Esophagus squamous epithelium (tissue), 5 donors: ENCODE results near the gene NTN5. TPM values are rescaled to one million over a fixed set of nuclear protein-coding genes. Genes with fewer than 3 reads are reported as not detected.
"Not testable (repeated sequence)": the region's sequence is repeated elsewhere in the genome, so short reads cannot be mapped to it uniquely, and the experiment has no call there.

Experiments used
- DNase-seq: peaks from one replicate; lab custom pipeline; 2025; lab: John Stamatoyannopoulos, UW
- H3K27ac ChIP-seq, 4 donors: fragments of 200-600 bp; sonication (generic); one replicate each; pipeline ENCODE4 v1.5.1; 2016 to 2019; ENCODE audit warnings: mild to moderate bottlenecking in 1 of 4
- H3K27me3 ChIP-seq, 4 donors: fragments of 200-600 bp; sonication (generic); 1 replicate in 3 of 4; 2 replicates in 1 of 4; pipeline versions ENCODE4 v1.5.1 to v1.6.0; 2017 to 2021; ENCODE audit warnings: antibody characterized with exemption in 1 of 4
- H3K36me3 ChIP-seq, 3 donors: fragments of 200-600 bp; sonication (generic); one replicate each; pipeline ENCODE4 v1.5.1; 2016 to 2019
- H3K4me1 ChIP-seq, 3 donors: fragments of 200-600 bp; sonication (generic); one replicate each; pipeline ENCODE4 v1.5.1; 2017 to 2019
- H3K4me3 ChIP-seq, 4 donors: fragments of 200-600 bp; sonication (generic); 1 replicate in 3 of 4; 2 replicates in 1 of 4; pipeline ENCODE4 v1.5.1; 2016 to 2019; ENCODE audit warnings: mild to moderate bottlenecking in 2 of 4, moderate library complexity in 1 of 4
- H3K9me3 ChIP-seq, 3 donors: fragments of 200-600 bp; sonication (generic); one replicate each; pipeline ENCODE4 v1.5.1; 2016 to 2019
- CTCF ChIP-seq, 6 experiments: fragments of 450-650 bp in 4 of 6; fragments of 200-600 bp in 2 of 6; sonication (generic) in 2 of 6; IDR thresholded peaks; one replicate each; pipeline ENCODE4 v1.5.1; 2016 to 2019; ENCODE audit warnings: antibody characterized with exemption in 6 of 6, mild to moderate bottlenecking in 4 of 6, moderate library complexity in 4 of 6
- POLR2A ChIP-seq, 4 donors: fragments of 450-650 bp; IDR thresholded peaks; one replicate each; pipeline ENCODE4 v1.6.1; 2017; ENCODE audit warnings: antibody characterized with exemption in 4 of 4, mild to moderate bottlenecking in 4 of 4, moderate library complexity in 3 of 4
- WGBS, 2 donors: methylation state at CpG; one replicate each; pipeline ENCODE4 v1.1.5; 2018; 5-methylcytosine and 5-hydroxymethylcytosine counted together
- intact Hi-C: fragments of 100-400 bp; cut with DNase I; formaldehyde crosslinking; loops from one replicate; pipeline ENCODE4 v1.15.0; 2022
- total RNA-seq, 4 donors: library from RNA; depleted of rRNA; stranded (reverse); fragments of >200 nt; gene quantifications; one replicate each; pipeline ENCODE4 v1.1.0, GENCODE V29; 2016
- donor health status: DM: yes; HTN: yes; CAD: no.

Gene NTN5
- total RNA-seq, 4 donors from 2014 or later, result 0.57 TPM; not detected in 3

- intact Hi-C loops, result no loop called here
- WGBS, 2 donors, result 69 to 71% methylated on average over 3 of the region's 3 CpGs
- H3K4me1 ChIP-seq, result peaks cover 0 to 35% (median 7%) of the 10 kb centered on the region in 3 donors
Measured at GRCh38 chr19:48686088-48686487, 13.3 kb upstream of the NTN5 start.

GRCh38 chr19:48685583-48685982 lies 12.8 kb upstream of the NTN5 start:
- H3K4me1 ChIP-seq, result peaks cover 0 to 35% (median 7%) of the 10 kb centered on the region in 3 donors
- H3K27me3 ChIP-seq, result no peaks in the 10 kb centered on the region
- intact Hi-C loops, result no loop called here
- peak overlapping the region in 3 of 4 donors; percentile 47 to 68 (median 48) for H3K27ac ChIP-seq
- no peaks in the 10 kb centered on the region for H3K9me3 ChIP-seq
- no peak overlapping the region for H3K4me3 ChIP-seq
- no peaks in the 10 kb centered on the region for H3K36me3 ChIP-seq
- 47 to 68% methylated on average over 9 of the region's 9 CpGs for WGBS, 2 donors
- TF ChIP-seq CTCF (IDR thresholded peaks at IDR 0.05) (no peak), POLR2A (IDR thresholded peaks at IDR 0.05) (no peak)
- no peak for DNase-seq

More at GRCh38 chr19:48686088-48686487, 13.3 kb upstream of the NTN5 start:
- no peaks in the 10 kb centered on the region for H3K36me3 ChIP-seq
- H3K27ac ChIP-seq, result peak overlapping the region in 1 of 4 donors; percentile 7
- H3K4me3 ChIP-seq, result no peak overlapping the region
- TF ChIP-seq POLR2A (IDR thresholded peaks at IDR 0.05) (no peak), CTCF (IDR thresholded peaks at IDR 0.05) (no peak)
- no peaks in the 10 kb centered on the region for H3K27me3 ChIP-seq
- no peak for DNase-seq
- H3K9me3 ChIP-seq, result no peaks in the 10 kb centered on the region

- Histone ChIP-seq H3K4me1 (peaks cover 0 to 27% (median 3%) of the 10 kb centered on the region in 3 donors), H3K36me3 (no peaks in the 10 kb centered on the region), H3K27me3 (no peaks in the 10 kb centered on the region), H3K4me3 (peak overlapping the region in 1 of 4 donors; percentile 26), H3K9me3 (no peaks in the 10 kb centered on the region), H3K27ac (no peak overlapping the region)
- no peak for TF ChIP-seq POLR2A (IDR thresholded peaks at IDR 0.05)
- no peak for TF ChIP-seq CTCF (IDR thresholded peaks at IDR 0.05)
- DNase-seq, result no peak
- WGBS, 2 donors, result 71 to 83% methylated on average over 11 of the region's 11 CpGs
- intact Hi-C loops, result no loop called here
Measured at GRCh38 chr19:48683349-48683748, 10.5 kb upstream of the NTN5 start.

- H3K4me1 ChIP-seq, result peaks cover 0 to 39% (median 3%) of the 10 kb centered on the region in 3 donors
- WGBS, 2 donors, result 75% methylated on average over 5 of the region's 7 CpGs; no CpG with 5 or more reads in 1 of the 2 donors
- H3K27me3 ChIP-seq, result no peaks in the 10 kb centered on the region
- no peak overlapping the region for H3K27ac ChIP-seq
- H3K36me3 ChIP-seq, result no peaks in the 10 kb centered on the region
- no peak overlapping the region for H3K4me3 ChIP-seq
- intact Hi-C loops, result no loop called here
- H3K9me3 ChIP-seq, result no peaks in the 10 kb centered on the region
- TF ChIP-seq CTCF (IDR thresholded peaks at IDR 0.05) (no peak), POLR2A (IDR thresholded peaks at IDR 0.05) (no peak)
- DNase-seq, result no peak
Measured at GRCh38 chr19:48681127-48681470, 8.3 kb upstream of the NTN5 start.

GRCh38 chr19:48680436-48681126 lies 7.8 kb upstream of the NTN5 start:
- Histone ChIP-seq H3K4me3 (no peak overlapping the region), H3K9me3 (no peaks in the 10 kb centered on the region), H3K36me3 (no peaks in the 10 kb centered on the region), H3K4me1 (peaks cover 0 to 39% (median 6%) of the 10 kb centered on the region in 3 donors), H3K27me3 (no peaks in the 10 kb centered on the region), H3K27ac (no peak overlapping the region)
- WGBS, 2 donors, result 82 to 90% methylated on average over 10 to 19 of the region's 45 CpGs
- no peak for DNase-seq
- TF ChIP-seq CTCF (IDR thresholded peaks at IDR 0.05), result no peak
- no peak for TF ChIP-seq POLR2A (IDR thresholded peaks at IDR 0.05)
- intact Hi-C loops, result no loop called here

- H3K4me3 ChIP-seq, H3K27ac ChIP-seq, H3K27me3 ChIP-seq, DNase-seq, H3K36me3 ChIP-seq, H3K9me3 ChIP-seq, intact Hi-C loops: not testable (repeated sequence)
- 85 to 95% methylated on average over 4 to 9 of the region's 19 CpGs for WGBS, 2 donors
- H3K4me1 ChIP-seq, result peaks cover 0 to 39% (median 10%) of the 10 kb centered on the region in 3 donors
Measured at GRCh38 chr19:48680006-48680405, 7.2 kb upstream of the NTN5 start.
